Gastroesophageal sphincter (tissue), 4 donors: ENCODE results near the gene ZNF76. TPM values are rescaled to one million over a fixed set of nuclear protein-coding genes. Genes with fewer than 3 reads are reported as not detected.

Experiments used
- ATAC-seq: fragments of 150-250 bp; one replicate; pipeline ENCODE4 v1.9.1; 2016; ENCODE audit warnings: mild to moderate bottlenecking, moderate library complexity
- H3K27ac ChIP-seq, 4 donors: fragments of 200-600 bp; sonication (generic) in 3 of 4; 1 replicate in 3 of 4; 2 replicates in 1 of 4; pipeline ENCODE4 v1.5.1; 2016 to 2019
- H3K27me3 ChIP-seq: fragments of 200-600 bp; sonication (generic); one replicate; pipeline ENCODE4 v1.5.1; 2019
- H3K36me3 ChIP-seq, 2 donors: fragments of 200-600 bp; sonication (generic); one replicate each; pipeline ENCODE4 v1.5.1; 2019; ENCODE audit warnings: control low read depth in 1 of 2
- H3K4me1 ChIP-seq, 3 donors: fragments of 200-600 bp; sonication (generic); 1 replicate in 2 of 3; 2 replicates in 1 of 3; pipeline ENCODE4 v1.5.1; 2016 to 2019; ENCODE audit warnings: control low read depth in 2 of 3
- H3K4me3 ChIP-seq, 2 donors: fragments of 200-600 bp; sonication (generic); one replicate each; pipeline ENCODE4 v1.5.1; 2019; ENCODE audit warnings: mild to moderate bottlenecking in 1 of 2, moderate library complexity in 1 of 2
- H3K9me3 ChIP-seq, 3 donors: fragments of 200-600 bp; sonication (generic); one replicate each; pipeline ENCODE4 v1.5.1; 2017 to 2019; ENCODE audit warnings: control low read depth in 2 of 3
- EP300 ChIP-seq: sonication (generic); formaldehyde crosslinking; IDR thresholded peaks from one replicate; pipeline ENCODE4 v1.6.1; 2017; ENCODE audit warnings: antibody characterized with exemption, mild to moderate bottlenecking
- POLR2A ChIP-seq, 2 donors: fragments of 450-650 bp; IDR thresholded peaks; one replicate each; pipeline ENCODE4 v1.6.1; 2017; ENCODE audit warnings: antibody characterized with exemption in 2 of 2, mild to moderate bottlenecking in 2 of 2, moderate library complexity in 1 of 2
- POLR2AphosphoS5 ChIP-seq: sonication (generic); formaldehyde crosslinking; IDR thresholded peaks from one replicate; pipeline ENCODE4 v1.6.1; 2017; ENCODE audit warnings: antibody characterized with exemption
- WGBS, 2 donors: methylation state at CpG; one replicate each; pipeline ENCODE4 v1.1.5; 2018; ENCODE audit warnings: low coverage in 1 of 2; 5-methylcytosine and 5-hydroxymethylcytosine counted together
- total RNA-seq, 4 donors: library from RNA; depleted of rRNA; stranded (reverse); fragments of >200 nt; gene quantifications; one replicate each; pipeline ENCODE4 v1.1.0, GENCODE V29; 2016
- TF ChIP-seq, protein P1 (sequence below), 4 experiments: fragments of 200-600 bp in 2 of 4; fragments of 450-650 bp in 2 of 4; sonication (generic) in 1 of 4; IDR thresholded peaks; one replicate each; pipeline ENCODE4 v1.5.1; 2017 to 2019; ENCODE audit warnings: antibody characterized with exemption in 4 of 4, mild to moderate bottlenecking in 2 of 4, moderate library complexity in 2 of 4

The ZNF76 gene
- total RNA-seq, 4 donors from 2014 or later: 21.3 to 46.9 (median 40.1) TPM

DNA sequence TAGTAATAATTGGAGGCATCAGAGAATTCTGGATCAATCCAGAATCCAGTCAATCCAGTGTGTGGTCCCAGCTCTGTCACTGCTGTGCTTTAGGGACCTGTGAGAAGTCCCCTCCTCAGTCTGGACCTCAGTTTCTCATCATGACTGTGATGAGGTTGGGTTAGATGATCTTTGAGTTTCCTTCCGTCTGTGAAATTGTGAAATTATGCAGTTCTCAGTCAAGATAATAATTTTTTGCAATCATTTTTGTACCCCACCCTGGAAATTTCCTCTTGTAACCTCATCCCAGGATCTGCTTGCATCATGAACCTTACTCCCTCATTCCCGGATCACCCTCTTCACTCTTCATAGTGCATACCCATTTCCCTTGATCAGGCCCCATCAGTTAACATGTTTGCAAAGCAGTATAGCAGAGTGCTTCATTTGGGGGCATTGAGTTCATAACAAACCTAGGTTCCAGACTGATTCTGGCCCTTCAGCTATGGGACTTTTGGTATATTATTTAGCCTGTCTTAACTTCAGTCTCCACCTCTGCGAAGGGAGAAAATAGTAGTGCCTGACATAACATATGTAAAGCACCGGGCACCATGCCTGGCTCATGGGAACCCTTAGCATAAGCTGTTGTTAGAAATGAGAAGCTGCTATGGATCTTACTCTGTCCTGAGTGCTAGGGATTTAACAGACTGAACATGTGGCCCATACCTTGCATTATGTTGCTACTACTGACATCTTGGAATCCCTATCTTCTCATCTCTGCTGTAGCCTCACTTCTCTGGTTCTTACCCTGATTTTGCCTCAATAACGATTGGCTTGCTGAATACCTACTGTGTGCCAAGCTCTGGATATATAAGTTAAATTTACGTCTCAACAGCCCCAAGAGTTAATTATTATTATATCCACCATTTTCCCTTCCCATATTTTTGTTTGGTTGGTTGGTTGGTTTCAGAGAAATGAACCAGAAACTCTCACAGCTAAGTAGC lies 1.3 kb downstream of the ZNF76 start:
- Histone ChIP-seq H3K4me3 (peak overlapping the region; percentile 86 to 88), H3K9me3 (no peaks in the 10 kb centered on the region), H3K27ac (peak overlapping the region; percentile 93 to 100 (median 98)), H3K27me3 (no peaks in the 10 kb centered on the region), H3K4me1 (peaks cover 0 to 80% (median 5%) of the 10 kb centered on the region in 3 donors), H3K36me3 (no peaks in the 10 kb centered on the region)
- peak; percentile 3 for ATAC-seq
- 59 to 85% methylated on average over 6 of the region's 6 CpGs for WGBS, 2 donors
- TF ChIP-seq EP300 (no peak), POLR2AphosphoS5 (no peak), POLR2A (IDR thresholded peaks at IDR 0.05) (no peak)
- TF ChIP-seq, protein P1, sequence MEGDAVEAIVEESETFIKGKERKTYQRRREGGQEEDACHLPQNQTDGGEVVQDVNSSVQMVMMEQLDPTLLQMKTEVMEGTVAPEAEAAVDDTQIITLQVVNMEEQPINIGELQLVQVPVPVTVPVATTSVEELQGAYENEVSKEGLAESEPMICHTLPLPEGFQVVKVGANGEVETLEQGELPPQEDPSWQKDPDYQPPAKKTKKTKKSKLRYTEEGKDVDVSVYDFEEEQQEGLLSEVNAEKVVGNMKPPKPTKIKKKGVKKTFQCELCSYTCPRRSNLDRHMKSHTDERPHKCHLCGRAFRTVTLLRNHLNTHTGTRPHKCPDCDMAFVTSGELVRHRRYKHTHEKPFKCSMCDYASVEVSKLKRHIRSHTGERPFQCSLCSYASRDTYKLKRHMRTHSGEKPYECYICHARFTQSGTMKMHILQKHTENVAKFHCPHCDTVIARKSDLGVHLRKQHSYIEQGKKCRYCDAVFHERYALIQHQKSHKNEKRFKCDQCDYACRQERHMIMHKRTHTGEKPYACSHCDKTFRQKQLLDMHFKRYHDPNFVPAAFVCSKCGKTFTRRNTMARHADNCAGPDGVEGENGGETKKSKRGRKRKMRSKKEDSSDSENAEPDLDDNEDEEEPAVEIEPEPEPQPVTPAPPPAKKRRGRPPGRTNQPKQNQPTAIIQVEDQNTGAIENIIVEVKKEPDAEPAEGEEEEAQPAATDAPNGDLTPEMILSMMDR (IDR thresholded peaks at IDR 0.05): no peak

DNA sequence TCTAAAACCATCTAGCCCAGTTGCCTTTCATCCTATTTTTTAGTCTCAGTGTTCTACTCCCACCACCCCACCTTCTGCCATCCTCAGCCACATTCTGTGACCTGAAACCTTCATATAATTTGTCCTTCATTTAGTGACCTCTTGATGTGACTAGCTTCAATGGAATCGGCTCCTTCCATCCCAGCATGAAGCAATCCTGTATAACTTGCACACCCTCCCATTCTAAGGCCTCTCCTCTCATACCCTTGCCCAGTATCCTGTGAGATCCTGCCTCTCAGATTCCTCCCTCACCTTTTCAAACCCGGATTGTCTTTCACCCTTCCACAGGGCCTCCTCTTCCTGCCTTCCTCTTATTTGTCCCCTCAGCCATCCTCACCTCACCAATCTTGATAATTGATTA lies 3.1 kb downstream of the ZNF76 start:
- Histone ChIP-seq H3K9me3 (no peaks in the 10 kb centered on the region), H3K27ac (peak overlapping the region in 2 of 4 donors; percentile 19 to 24), H3K4me1 (peaks cover 0 to 70% (median 5%) of the 10 kb centered on the region in 3 donors), H3K4me3 (no peak overlapping the region), H3K27me3 (no peaks in the 10 kb centered on the region), H3K36me3 (no peaks in the 10 kb centered on the region)
- ATAC-seq: no peak
- TF ChIP-seq POLR2A (IDR thresholded peaks at IDR 0.05): no peak
- no peak for TF ChIP-seq EP300
- TF ChIP-seq, protein P1 (IDR thresholded peaks at IDR 0.05): no peak
- no peak for TF ChIP-seq POLR2AphosphoS5
- WGBS, 2 donors: 69 to 73% methylated on average over 2 of the region's 2 CpGs

DNA sequence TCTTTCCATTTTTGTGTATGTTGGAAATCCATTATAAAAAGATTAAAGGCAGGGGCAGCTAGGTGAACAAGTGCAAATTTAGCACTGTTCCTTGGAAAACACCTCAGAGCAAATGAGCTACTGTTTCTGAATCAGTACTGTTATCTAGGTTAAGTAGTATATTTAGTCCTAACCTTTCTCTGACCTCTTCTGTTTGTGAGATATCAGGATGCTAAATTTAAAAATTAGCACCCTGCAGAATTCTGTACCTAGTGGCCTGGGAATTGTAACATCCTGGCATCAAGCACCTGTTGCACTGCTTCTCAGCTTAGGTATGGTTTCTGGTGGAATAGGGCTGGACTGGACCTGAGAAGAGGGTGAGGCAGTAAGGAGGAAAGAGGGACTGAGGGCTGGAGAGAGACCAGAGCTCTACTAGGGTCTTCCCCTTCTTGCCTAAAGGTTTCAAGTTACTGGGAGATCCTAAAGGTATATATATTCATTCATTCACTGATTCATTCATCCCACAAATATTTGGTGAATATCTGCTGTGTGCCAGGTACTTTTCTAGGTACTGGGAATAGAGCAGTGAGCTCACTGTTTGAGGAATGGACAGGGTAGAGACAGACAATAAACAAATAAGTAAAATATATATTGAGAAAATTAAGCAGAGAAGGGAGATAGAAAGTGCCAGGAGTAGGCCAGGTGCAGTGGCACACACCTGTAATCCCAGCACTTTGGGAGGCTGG lies 5.2 kb downstream of the ZNF76 start:
- H3K36me3 ChIP-seq: no peaks in the 10 kb centered on the region
- no peaks in the 10 kb centered on the region for H3K9me3 ChIP-seq
- peaks cover 0 to 63% (median 0%) of the 10 kb centered on the region in 3 donors for H3K4me1 ChIP-seq
- ATAC-seq: no peak
- H3K4me3 ChIP-seq: no peak overlapping the region
- no peak for TF ChIP-seq POLR2A (IDR thresholded peaks at IDR 0.05)
- TF ChIP-seq, protein P1 (IDR thresholded peaks at IDR 0.05): no peak
- no peak for TF ChIP-seq EP300
- no peak for TF ChIP-seq POLR2AphosphoS5
- H3K27ac ChIP-seq: no peak overlapping the region
- no peaks in the 10 kb centered on the region for H3K27me3 ChIP-seq

DNA sequence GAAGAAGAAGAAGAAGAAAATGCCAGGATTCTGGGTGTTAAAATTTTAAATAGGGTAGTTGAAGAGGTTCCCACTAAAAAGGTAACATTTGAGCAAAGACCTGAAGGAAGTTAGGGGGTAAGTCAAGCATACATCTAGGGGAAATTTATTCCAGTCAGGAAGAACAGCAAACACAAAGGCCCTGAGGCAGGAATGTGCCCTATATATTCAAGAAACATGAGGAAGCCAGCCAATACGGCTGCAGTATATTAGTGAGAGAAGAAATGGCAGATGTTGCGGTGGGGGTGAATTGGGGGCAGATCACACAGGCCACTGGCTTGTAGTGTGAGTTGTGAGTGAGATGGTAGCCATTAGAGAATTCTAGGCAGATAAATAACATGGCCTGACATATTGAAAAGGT lies 6.0 kb downstream of the ZNF76 start:
- ATAC-seq: no peak
- no peak overlapping the region for H3K4me3 ChIP-seq
- TF ChIP-seq, protein P1 (IDR thresholded peaks at IDR 0.05): no peak
- TF ChIP-seq POLR2AphosphoS5 (no peak), EP300 (no peak), POLR2A (IDR thresholded peaks at IDR 0.05) (no peak)
- 91 to 96% methylated on average over 2 of the region's 2 CpGs for WGBS, 2 donors
- no peaks in the 10 kb centered on the region for H3K9me3 ChIP-seq
- H3K27me3 ChIP-seq: no peaks in the 10 kb centered on the region
- H3K27ac ChIP-seq: no peak overlapping the region
- H3K36me3 ChIP-seq: peaks cover 0 to 3% of the 10 kb centered on the region in 2 donors
- peaks cover 0 to 56% (median 0%) of the 10 kb centered on the region in 3 donors for H3K4me1 ChIP-seq
